Measurements from ENCODE around the gene RUVBL1. TPM values are rescaled to one million over a fixed set of nuclear protein-coding genes. Genes with fewer than 3 reads are reported as not detected.

RUVBL1 gene
- total RNA-seq, 1 experiment from 2014 or later = 153 TPM

DNA sequence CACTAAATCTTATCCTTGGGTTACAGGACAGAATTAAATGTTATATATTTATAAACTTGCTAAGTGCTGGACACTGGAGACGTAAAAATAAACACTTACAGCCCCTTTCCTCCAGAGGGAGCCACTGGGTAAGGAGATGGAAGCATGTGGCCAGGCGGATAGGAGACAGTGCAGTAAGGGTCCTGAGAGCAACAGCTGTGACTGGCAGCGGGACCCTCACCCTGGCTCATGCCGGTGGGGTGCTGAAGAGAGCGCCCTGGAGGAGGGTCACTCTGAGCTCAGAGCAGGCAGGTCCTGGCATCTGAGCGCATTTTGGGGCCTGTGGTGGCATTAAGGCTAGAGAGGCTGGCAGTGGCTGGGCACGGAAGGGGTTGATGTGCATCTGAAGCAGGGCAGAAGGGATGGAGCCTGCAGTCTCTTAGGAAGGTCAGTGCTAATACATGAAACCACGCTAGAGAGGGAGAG, 55.4 kb downstream of the RUVBL1 start:
- no TSS peak for BruUV-seq (replicated peaks)
- DNase-seq (ENCODE audit: low spot score) = peak; percentile 75
- no peak overlapping the region for H3K4me3 ChIP-seq (ENCODE audit: low read depth, low read length, poor library complexity, severe bottlenecking)
- ChIA-PET POLR2A (ENCODE audit: low non-redundant PET) (no interaction called here), CTCF (interaction anchor here (0.6 kb wide), 1 partner anchor 230 kb away, joined by 3 read pairs; no protein-coding TSS in a partner anchor)
- H3K9me3 ChIP-seq (ENCODE audit: low read depth, low read length, poor library complexity, severe bottlenecking) = no peaks in the 10 kb centered on the region
- H3K27me3 ChIP-seq (replicated peaks; ENCODE audit: insufficient read depth, low read depth, low read length, poor library complexity) = no peaks in the 10 kb centered on the region
- H3K4me1 ChIP-seq (ENCODE audit: insufficient read depth, low read length, poor library complexity, severe bottlenecking) = no peaks in the 10 kb centered on the region
- H3K36me3 ChIP-seq (ENCODE audit: insufficient read depth, low read length, poor library complexity, severe bottlenecking) = peaks cover 98% of the 10 kb centered on the region
- H3K27ac ChIP-seq (ENCODE audit: low read depth, low read length, poor library complexity, severe bottlenecking) = no peak overlapping the region
- intact Hi-C loops (cut with micrococcal nuclease; ENCODE audit: unreplicated experiment) = no loop called here
- no peak for TF ChIP-seq EZH2 (IDR thresholded peaks at IDR 0.05; ENCODE audit: borderline replicate concordance, low read depth, low read length, poor library complexity, severe bottlenecking)
- TF ChIP-seq, protein P1, sequence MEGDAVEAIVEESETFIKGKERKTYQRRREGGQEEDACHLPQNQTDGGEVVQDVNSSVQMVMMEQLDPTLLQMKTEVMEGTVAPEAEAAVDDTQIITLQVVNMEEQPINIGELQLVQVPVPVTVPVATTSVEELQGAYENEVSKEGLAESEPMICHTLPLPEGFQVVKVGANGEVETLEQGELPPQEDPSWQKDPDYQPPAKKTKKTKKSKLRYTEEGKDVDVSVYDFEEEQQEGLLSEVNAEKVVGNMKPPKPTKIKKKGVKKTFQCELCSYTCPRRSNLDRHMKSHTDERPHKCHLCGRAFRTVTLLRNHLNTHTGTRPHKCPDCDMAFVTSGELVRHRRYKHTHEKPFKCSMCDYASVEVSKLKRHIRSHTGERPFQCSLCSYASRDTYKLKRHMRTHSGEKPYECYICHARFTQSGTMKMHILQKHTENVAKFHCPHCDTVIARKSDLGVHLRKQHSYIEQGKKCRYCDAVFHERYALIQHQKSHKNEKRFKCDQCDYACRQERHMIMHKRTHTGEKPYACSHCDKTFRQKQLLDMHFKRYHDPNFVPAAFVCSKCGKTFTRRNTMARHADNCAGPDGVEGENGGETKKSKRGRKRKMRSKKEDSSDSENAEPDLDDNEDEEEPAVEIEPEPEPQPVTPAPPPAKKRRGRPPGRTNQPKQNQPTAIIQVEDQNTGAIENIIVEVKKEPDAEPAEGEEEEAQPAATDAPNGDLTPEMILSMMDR (conservative IDR thresholded peaks at IDR 0.05; ENCODE audit: low read depth, low read length) = peak; percentile 74

DNA sequence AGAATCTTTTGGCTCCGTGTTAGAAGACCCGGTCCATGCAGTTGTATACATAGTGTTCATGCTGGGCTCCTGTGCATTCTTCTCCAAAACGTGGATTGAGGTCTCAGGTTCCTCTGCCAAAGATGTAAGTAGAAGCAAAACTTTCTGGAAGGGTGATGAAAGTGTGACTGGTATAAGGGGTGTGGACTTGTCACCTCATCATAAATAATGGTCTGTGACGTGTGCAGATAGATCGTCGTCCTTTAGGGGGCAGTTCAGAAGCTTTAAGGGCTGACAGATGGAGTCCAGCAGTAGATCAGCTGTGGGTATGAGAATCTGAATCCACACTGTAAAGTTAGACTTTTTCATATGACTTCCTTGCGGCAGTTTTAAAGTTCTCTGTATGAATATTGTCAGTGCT, 56.1 kb downstream of the RUVBL1 start:
- ChIA-PET POLR2A (ENCODE audit: low non-redundant PET) (no interaction called here), CTCF (interaction anchor here (0.6 kb wide), 1 partner anchor 21 kb away, joined by 3 read pairs; no protein-coding TSS in a partner anchor)
- TF ChIP-seq, protein P1 (conservative IDR thresholded peaks at IDR 0.05; ENCODE audit: low read depth, low read length) = no peak
- TF ChIP-seq EZH2 (IDR thresholded peaks at IDR 0.05; ENCODE audit: borderline replicate concordance, low read depth, low read length, poor library complexity, severe bottlenecking) = no peak
- DNase-seq (ENCODE audit: low spot score) = no peak
- intact Hi-C loops (cut with micrococcal nuclease; ENCODE audit: unreplicated experiment) = no loop called here
- Histone ChIP-seq H3K27me3 (replicated peaks; ENCODE audit: insufficient read depth, low read depth, low read length, poor library complexity) (no peaks in the 10 kb centered on the region), H3K36me3 (ENCODE audit: insufficient read depth, low read length, poor library complexity, severe bottlenecking) (peaks cover 99% of the 10 kb centered on the region), H3K9me3 (ENCODE audit: low read depth, low read length, poor library complexity, severe bottlenecking) (no peaks in the 10 kb centered on the region), H3K27ac (ENCODE audit: low read depth, low read length, poor library complexity, severe bottlenecking) (peak overlapping the region; percentile 11), H3K4me1 (ENCODE audit: insufficient read depth, low read length, poor library complexity, severe bottlenecking) (no peaks in the 10 kb centered on the region), H3K4me3 (ENCODE audit: low read depth, low read length, poor library complexity, severe bottlenecking) (no peak overlapping the region)
- BruUV-seq (replicated peaks) = no TSS peak

DNA sequence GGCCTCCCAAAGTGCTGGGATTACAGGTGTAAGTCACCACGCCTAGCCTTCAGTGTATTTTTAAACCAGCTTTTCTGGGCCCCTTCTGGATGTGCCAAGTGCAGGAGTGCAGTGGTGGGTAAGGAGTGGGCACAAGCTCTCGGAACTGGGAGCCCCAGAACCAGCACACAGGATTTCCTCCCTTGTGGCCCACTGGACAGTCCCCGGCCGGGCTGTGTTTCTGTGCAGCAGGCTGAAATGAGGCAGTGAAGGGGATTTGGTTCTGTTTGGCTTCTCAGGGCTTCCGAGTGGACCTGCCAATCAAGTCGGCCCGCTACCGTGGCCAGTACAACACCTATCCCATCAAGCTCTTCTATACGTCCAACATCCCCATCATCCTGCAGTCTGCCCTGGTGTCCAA, 56.9 kb downstream of the RUVBL1 start:
- CTCF ChIA-PET = interaction anchor here (0.6 kb wide), 1 partner anchor 20 kb away, joined by 3 read pairs; no protein-coding TSS in a partner anchor

More for the DNA sequence above, 56.9 kb downstream of the RUVBL1 start:
- no peak for DNase-seq (ENCODE audit: low spot score)
- H3K4me1 ChIP-seq (ENCODE audit: insufficient read depth, low read length, poor library complexity, severe bottlenecking) = no peaks in the 10 kb centered on the region
- H3K36me3 ChIP-seq (ENCODE audit: insufficient read depth, low read length, poor library complexity, severe bottlenecking) = peaks cover 99% of the 10 kb centered on the region
- TF ChIP-seq, protein P1 (conservative IDR thresholded peaks at IDR 0.05; ENCODE audit: low read depth, low read length) = no peak
- no peak for TF ChIP-seq EZH2 (IDR thresholded peaks at IDR 0.05; ENCODE audit: borderline replicate concordance, low read depth, low read length, poor library complexity, severe bottlenecking)
- POLR2A ChIA-PET (ENCODE audit: low non-redundant PET) = no interaction called here
- intact Hi-C loops (cut with micrococcal nuclease; ENCODE audit: unreplicated experiment) = no loop called here
- no peaks in the 10 kb centered on the region for H3K27me3 ChIP-seq (replicated peaks; ENCODE audit: insufficient read depth, low read depth, low read length, poor library complexity)
- H3K9me3 ChIP-seq (ENCODE audit: low read depth, low read length, poor library complexity, severe bottlenecking) = no peaks in the 10 kb centered on the region
- H3K27ac ChIP-seq (ENCODE audit: low read depth, low read length, poor library complexity, severe bottlenecking) = no peak overlapping the region
- no TSS peak for BruUV-seq (replicated peaks)
- no peak overlapping the region for H3K4me3 ChIP-seq (ENCODE audit: low read depth, low read length, poor library complexity, severe bottlenecking)
